ENCODE data around the gene RAC2.
A peak's percentile ranks its signal among the peaks of the same experiment; 100 is the strongest.
"Not testable (repeated sequence)": the region's sequence is repeated elsewhere in the genome, so short reads cannot be mapped to it uniquely, and the experiment has no call there.

The RAC2 gene

DNA sequence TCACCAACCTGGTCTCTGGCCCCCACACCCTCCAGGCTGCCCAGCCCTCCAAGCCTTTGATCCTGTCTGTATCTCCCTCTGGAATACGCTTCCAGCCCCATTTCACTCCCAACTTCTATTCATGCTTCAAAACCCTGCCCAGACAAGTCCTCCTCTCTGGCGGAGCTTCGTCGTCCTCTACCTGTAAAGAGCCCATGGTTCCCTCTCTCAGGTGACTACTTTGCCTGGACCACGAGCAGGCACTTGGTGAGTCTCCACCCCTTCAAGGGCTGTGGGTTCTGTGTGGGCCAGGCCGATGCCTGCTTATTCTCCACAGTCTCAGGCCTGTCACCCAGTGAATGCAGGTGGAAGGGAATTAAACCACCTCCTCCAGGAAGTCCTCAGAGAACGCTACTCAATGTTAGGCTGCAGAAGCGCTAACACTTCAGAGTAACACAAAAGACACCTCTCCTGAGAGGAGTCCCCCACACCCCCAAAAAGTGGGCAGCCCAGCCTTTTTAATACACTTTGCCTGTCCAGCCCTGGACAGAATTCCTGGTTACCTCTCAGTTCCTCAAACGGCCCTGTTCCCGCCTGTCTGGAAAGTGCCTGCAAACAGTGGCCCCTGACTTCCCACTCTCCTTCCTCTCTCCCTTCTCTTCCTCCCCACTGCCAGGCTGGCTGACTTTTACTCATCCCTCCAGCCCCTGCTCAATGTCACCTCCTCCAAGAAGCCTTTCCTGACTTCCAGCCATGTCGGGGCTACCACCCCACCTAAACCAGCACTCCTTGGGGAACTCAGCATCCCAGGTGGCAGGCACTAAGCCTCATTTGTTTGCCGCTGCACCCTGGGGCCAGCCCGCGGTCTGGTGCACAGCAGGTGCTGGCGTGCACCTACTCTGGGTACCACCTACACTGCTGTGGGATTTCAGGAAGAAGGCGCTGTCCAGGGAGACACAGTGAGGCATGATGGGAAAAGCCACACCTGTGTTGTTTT, 9.0 kb downstream of the RAC2 start:
- DNase-seq (ENCODE audit: low read depth in 2 of 2): no peak

DNA sequence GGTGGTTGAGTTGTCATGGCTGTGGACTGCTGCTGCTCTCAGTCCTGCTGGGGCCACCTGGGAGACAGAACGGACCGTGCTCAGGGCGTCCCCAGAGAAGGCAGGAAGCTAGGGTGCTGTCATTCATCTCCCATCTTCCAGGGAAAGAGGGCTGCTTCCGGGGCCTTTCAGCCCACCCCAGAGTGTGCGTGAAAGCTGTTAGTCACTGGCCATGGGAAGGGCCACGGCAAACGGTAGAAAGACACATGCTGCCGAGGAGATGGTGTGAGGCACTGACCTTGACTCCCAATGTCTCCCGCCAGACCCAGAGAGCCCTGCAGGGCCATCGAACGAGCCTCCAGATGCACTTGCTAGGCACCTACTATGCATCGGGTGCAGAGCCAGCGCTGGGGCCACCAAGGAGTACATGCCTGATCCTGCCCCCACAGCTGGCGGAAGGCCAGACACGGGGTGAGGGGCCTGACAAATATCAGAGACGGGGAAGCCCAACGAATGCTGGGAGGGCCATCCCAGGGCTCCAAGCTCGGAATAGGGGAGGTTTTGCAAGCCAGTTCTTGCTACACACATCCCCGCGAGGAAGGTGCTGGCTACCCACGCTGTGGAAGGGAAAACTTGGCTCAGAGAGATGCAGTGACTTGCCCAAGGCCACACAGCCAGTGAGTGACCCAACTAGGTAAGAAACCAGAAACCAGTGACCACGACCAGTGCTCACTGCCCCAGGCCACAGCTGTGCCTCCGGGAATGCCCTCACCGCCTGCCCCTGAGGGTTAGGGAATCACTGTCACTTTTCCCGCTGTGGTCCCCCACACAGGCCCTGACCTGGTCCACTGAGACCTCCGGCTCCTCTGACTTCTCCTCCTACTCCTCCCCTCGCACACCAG, 10.1 kb downstream of the RAC2 start:
- DNase-seq (ENCODE audit: low read depth in 2 of 2): no peak

DNA sequence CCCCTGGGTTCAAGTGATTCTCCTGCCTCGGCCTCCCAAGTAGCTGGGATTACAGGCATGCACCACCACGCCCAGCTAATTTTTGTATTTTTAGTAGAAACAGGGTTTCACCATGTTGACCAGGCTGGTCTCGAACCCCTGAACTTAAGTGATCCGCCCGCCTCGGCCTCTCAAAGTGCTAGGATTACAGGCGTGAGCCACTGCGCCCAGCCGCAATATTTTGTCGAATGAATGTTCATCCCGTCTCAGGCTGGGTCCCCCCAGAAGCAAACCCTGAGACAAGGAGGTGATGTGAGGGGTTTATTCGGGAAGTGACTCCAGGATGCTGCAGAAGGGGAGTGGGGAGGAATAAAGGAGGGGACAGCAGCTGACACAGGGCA, 10.7 kb downstream of the RAC2 start:
- DNase-seq (ENCODE audit: low read depth in 2 of 2): not testable (repeated sequence)

DNA sequence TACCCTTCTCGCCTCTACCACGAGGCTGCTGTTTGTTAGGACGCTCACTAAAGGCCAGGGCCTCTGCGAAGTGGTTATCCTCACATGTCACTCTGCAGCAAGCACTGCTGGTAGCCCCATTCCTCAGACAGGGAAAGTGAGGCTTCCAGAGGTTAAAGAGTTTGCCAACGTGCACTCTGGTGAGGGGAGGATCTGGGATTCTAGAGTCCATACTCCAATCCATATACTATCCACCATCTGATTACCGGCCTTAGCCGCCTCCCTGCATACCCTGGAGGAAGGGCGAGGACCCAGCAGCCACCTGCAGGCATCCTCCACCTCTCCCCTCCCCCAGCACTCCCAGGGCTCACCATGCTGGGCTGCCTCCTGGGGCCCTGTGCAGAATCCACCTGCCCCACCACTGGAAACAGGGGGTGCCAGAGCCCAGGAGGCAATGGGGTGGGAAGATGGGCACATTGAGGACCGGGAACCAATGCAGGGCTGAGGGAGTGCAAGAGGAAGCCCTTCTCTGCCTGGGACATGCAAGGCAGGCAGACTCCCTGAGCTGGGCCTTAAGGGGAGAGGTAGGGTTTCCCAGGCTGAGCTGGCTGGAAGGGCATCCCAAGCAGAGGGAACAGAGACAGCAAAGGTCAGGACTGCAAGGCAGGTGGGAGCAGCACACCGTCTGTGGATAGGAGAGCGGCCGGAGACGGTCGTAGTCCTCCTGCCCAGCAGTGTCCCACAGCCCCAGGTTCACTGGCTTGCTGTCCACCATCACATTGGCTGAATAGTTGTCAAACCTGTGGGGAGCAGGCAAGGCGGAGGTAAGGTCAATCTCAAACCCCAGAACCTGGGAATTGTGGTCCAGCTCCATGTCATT, 11.7 kb downstream of the RAC2 start:
- no peak for DNase-seq (ENCODE audit: low read depth in 2 of 2)

DNA sequence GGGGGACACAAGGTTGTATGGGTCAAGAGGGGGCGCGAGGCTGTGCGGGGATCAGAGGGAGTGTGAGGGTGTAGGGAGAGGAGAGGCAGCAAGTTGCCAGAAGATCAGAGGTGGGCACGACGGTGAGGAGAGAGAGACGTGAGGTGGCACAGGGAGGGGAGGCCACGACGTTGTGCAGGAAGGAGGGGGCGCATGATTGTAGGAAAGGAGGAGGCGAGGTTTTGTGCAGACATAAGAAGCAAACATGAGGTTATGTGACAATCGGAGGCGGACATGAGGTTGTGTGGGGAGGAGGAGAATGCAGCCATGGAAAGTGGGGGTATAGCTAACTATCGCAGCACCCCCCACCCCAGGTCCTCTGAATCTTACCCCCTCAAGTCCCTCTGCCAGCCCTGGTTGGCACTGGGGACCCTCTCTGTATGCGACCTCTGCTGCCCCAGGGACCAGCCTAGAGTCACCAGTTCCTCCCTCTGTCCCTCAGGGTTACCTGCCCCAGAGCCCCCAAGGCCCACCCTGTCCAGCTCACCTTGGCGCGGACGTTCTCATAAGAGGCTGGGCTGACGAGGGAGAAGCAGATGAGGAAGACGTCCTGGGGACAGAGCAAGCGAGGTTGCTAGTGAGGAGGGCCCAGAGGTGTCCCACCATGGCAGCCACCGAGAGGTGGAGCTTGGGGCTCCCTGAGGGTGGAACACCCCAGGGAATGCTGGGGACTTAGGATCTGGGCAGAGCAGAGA, 12.5 kb downstream of the RAC2 start:
- peak in 1 of 2 donors; percentile 62 for DNase-seq (ENCODE audit: low read depth in 2 of 2)

DNA sequence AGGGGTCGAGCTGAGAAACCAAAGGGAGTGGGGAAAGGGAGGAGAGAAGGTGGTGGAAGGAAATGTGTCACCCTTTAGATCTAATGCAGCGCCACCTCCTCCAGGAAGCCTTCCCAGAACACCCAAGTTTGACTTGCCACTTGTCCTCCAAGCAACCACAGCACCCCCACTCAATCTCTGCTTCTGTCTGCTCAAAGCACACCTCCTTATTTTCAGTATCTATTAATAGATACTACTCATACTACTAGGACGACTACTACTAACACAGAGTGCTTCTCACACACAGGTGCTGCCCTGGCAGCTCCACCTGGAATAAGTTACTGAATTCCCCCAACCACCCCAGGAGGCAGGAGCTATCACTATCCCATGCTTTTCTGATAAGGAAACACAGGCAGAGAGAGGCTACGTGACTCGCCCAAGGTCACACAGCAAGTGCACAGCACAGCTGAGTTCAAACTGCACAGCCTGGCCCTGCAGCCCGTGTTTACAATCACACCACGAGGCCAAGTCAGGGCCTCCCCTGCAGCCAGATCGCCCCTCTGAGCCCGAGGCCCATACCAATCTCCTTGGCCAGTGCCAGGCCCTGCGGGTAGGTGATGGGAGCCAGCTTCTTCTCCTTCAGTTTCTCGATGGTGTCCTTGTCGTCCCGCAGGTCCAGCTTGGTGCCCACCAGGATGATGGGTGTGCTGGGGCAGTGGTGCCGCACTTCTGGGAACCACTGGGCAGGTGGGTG, 13.2 kb downstream of the RAC2 start:
- peak; percentile 61 to 67 for DNase-seq (ENCODE audit: low read depth in 2 of 2)

DNA sequence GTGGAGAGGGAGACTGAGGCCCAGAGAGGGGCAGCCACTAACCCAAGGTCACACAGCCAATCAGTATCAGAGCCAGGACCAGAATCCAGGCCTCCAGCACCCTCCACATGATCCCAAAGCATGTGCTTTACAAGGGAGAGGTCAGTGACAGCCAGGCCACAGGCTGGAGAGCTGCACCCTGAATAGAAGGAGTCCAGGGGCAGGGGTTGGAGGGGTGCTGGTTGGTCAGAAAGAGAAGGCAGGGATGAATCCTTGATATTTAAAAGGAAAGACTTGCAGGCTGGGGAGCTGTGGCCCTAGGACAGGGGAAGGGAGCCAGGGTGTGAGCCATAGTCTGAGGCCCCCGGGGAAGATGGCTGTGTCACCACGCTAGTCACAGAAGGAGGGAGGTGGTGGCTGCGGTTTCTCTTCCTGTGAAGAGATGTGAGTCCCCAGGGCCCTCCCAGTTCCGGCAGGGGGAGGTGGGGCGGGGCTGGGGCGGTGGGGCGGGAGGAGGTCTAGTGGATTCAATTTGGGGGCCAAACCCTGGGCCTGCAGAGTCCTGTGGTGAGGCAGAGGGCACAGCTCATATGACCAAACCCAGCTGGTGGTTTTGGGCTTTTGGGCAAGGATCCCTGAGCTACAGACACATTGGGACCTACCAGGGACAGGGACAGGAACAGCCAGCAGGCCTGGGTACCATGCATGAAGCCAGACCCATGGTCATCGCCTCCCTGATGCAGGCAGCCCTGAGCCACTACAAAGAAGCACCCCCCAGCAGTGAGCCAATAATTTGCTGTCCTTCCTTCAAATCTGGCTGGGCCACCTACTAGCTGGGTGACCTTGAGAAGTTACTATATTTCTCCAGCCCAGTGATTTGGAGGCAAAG, 14.0 kb downstream of the RAC2 start:
- peak; percentile 82 to 86 for DNase-seq (ENCODE audit: low read depth in 2 of 2)

DNA sequence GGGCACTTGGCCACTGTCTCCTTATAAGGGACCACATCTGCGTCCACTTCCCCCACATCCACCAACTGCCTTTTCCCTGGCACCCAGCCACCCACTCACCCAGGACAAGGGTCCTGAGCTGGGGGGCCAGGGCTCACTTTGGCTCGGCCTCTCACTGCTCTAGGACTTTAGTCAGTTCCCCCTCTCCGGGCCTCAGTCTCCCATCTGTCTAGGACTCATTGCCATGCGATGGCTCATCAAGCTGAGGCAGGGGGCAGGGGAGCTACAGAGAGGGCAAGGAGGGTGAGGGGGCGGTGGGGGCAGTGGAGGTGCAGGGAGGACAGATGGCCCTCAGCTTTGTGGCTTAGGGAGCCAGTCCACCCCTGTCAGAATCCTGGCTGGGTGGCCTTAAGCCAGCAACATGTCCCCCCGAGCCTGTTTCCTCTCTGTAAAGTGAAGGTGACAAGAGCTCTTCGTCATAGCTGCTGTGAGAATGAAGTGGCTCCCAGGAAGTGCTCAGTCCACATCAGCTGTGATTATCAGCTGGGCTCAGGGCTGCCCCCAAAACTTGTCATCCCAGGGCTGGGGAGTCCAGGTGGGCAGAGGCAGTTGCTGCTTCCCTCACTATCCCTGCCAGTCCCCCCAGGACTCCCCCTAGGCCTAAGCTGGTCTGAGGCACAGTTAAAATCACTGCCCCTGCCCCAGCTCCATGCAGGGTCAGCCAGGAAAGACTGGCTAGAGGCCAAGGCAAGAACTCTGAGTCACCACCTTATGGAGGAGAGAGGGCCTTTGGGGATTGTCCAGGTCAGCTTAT, 14.9 kb downstream of the RAC2 start:
- DNase-seq (ENCODE audit: low read depth in 2 of 2): no peak

DNA sequence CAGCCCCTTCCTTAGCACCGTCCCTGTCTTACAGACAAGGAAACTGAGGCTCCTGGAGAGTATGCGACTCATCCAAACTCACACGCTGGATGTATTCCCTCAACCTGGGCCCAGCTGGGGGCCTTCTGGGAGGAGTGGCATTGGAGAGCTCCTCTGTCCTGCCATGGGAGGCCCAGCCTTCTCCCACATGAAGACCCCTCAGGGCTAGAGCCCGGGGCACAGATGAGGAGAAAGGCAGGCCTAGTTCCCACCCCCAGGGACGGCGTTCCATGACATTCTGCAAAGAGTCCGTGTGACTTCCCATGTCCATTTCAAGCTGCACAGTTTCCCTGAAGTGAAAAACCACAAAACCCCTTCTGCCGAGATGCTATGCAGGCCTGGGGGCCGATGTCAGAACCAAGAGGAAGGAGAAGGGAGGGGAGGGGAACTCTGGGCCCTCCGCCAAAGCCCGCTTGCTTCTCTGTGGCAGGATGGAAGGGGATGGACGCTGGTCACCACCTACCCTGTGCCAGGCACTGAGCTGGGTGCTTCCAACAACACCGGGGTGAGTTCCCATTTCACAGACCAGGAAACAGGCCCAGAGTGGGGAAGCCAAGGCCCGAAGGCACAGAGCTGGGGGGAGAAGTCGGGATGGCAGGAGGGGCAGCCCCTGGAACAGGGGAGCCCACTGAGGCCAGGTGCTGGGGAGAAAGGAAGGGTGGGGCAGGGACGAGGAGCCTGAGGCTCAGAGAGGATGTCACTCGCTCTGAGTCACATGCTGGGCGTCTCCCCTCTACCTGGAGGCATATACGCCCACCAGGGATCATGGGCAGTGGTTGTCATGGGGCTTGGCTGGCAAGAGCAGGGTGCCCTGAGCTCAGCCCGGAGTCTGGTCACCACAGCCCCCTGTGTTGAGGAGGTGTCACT, 15.7 kb downstream of the RAC2 start:
- DNase-seq (ENCODE audit: low read depth in 2 of 2): no peak

DNA sequence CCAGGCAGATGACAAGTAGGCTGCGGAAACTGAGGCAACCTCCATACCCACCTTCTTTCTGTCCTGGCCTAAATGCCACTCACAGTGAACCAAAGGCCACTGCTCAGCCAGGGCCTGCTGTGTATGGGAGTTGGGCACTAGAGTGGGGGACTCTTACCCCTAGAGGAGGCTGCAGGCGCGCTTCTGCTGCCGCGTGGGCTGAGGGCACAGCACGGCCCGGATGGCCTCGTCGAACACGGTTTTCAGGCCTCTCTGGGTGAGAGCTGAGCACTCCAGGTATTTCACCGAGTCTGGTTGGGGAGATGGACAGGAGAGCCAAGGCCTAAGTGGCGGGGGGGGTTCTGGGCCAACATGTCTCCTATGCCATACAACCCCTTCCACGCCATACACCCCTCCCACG, 17.6 kb downstream of the RAC2 start:
- DNase-seq (ENCODE audit: low read depth in 2 of 2): no peak

DNA sequence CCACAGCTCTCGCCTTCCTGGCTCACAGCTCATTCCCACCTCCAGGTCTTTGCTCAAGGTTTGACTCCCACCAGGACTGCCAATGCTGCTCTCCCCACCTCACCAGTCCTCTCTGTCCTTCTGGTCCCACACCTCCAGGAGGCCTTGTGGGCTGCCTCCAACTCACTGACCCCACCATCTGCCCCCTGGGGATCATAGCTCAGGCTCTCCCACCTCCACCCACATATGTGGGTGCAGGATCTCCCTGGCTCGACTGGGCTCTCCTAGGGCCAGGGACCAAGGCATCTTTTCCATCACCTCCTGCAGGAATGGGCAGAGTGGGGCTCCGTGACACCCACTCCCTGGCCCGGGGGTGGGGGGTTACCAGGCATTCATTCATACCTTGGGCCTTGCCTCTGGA, 18.0 kb downstream of the RAC2 start:
- no peak for DNase-seq (ENCODE audit: low read depth in 2 of 2)

DNA sequence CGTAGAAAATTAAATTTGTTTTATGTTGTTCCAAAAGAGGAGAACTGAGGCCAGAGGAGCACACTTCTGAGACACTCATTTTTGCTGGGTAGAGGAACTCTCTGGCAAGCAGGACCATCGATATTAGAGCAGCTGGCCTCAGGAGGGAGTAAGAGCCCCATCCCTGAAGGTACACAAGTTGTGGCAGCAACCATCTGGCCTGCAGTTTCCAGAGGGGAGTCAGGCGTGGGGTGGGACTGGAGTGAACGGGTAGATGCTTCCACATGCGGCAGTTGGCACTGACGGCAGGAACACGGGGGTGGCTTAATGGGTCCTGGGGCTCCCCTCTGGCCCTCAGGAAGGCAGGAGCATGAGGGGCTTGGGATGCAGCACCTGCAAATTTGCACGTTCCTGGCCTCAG, 18.6 kb downstream of the RAC2 start:
- DNase-seq (ENCODE audit: low read depth in 2 of 2): no peak

DNA sequence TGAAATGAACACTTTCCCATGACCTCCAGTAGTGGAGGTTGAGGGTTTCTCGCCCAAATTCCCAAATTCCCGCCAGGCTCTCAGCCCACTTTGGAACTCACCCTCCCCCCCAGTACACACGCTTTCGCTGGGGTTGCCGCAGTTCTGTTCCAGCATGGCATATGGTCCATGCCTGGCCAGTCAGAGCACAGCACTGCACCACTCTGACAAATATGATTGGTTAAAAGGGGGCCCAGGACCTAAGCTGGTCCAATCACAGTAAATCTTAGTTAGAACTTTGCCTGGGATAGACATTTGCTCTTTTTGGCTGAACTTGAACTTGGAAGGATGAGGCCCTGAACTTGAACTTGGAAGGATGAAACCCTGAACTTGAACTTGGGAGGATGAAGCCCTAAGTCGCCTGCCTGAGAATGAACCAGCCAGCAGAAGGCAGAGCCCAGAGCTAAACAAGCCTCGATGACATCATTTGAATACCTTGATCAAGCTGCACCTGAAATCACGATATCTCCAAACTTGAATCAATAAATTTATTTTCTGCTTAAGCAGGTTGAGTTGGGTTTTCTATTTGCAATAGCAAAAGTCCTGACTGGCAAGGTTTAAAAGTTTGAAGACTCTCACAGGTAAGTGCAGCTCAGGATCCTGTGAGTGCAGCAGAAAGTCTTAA, 19.2 kb downstream of the RAC2 start:
- DNase-seq (ENCODE audit: low read depth in 2 of 2): no peak

DNA sequence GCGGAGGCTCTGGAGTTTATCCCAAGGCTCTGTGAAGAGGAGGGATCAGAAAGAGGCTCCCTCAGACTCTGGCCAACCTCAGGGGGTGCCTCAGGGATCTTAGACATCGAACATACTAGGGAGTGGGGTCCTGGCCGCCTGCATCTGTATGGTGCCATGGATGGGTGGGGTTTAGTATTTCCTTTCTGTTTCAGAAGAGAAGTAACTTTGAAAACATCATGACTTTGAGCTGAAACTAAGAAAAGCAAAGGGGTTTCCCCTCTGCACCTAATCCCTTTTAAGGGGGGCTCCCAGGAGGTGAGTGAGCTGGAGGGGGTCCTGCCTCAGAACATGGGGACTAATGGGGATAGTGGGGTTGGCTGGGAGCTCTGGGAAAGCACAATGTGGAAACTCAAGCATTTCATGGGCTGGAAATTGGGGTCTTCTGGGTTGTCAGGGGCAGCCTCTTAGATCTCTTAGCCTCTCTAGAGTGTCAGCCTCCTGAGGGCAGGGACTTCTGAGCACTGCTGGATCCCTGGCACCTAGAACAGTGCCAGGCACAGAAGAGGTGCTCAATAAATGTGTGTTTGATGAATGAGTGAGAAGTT, 20.0 kb downstream of the RAC2 start:
- DNase-seq (ENCODE audit: low read depth in 2 of 2): no peak

DNA sequence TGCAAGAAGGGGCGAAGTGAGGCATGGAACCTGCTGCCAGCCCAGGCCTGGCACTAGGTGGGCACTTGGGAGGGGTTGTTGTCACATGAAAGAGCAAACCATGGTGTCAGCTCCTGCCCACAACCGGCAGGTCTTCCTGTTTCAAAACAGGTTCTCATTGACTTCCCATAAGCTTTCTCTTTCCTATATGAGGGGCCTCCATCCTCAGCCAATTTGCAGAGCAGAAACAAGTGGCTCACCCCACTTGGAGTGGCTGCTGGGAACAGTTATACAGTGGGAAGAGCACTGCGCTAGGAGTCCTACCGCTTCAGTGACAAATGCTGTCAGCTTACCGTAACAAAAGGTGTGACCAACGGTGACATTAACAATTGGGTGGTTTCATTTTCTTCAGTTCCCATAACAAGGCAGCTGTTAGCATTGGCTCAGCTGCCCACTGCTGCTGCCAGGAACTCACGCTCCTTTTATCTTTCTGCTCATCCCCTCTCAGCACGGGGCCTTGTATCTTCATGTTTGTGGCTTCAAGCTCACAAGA, 21.6 kb downstream of the RAC2 start:
- no peak for DNase-seq (ENCODE audit: low read depth in 2 of 2)

All from stimulated activated CD4-positive, alpha-beta T cell treated with anti-CD3 and anti-CD28 coated beads, Interleukin-1b, Interleukin-23, amount 100 ng/mL, for 4 hours (primary cell).